ENCODE results near the gene RPP25.

DNA sequence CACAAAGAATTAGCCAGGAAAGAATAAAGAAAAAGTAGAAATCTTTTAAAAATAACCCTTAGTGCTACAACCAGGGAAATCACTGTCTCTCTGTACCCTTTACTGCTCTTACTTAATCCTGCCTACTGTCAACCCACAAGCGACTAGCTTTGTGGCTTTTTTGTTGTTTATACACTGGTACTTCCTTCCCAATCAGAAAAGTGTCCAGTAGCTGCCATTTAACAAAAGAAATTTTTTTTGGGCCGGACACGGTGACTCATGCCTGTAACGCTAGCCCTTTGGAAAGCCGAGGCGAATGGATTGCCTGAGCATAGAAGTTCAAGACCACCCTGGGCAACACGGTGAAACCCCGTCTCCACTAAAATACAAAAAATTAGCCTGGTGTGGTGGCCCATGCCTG, 36.1 kb downstream of the RPP25 start:
- TF ChIP-seq CTCF (IDR thresholded peaks at IDR 0.05) (no peak), USF2 (CRISPR knock-in tag; IDR thresholded peaks at IDR 0.05) (no peak), NFYB (CRISPR knock-in tag; conservative IDR thresholded peaks at IDR 0.05; ENCODE audit: low read depth) (no peak), ATF3 (CRISPR knock-in tag; conservative IDR thresholded peaks at IDR 0.05) (no peak), ZBTB21 (CRISPR knock-in tag; IDR thresholded peaks at IDR 0.05; ENCODE audit: borderline replicate concordance) (no peak), FOXP4 (CRISPR knock-in tag; IDR thresholded peaks at IDR 0.05) (no peak)
- TF ChIP-seq, protein P1, sequence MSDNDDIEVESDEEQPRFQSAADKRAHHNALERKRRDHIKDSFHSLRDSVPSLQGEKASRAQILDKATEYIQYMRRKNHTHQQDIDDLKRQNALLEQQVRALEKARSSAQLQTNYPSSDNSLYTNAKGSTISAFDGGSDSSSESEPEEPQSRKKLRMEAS (CRISPR knock-in tag; IDR thresholded peaks at IDR 0.05), result no peak
- TF ChIP-seq, protein P2, sequence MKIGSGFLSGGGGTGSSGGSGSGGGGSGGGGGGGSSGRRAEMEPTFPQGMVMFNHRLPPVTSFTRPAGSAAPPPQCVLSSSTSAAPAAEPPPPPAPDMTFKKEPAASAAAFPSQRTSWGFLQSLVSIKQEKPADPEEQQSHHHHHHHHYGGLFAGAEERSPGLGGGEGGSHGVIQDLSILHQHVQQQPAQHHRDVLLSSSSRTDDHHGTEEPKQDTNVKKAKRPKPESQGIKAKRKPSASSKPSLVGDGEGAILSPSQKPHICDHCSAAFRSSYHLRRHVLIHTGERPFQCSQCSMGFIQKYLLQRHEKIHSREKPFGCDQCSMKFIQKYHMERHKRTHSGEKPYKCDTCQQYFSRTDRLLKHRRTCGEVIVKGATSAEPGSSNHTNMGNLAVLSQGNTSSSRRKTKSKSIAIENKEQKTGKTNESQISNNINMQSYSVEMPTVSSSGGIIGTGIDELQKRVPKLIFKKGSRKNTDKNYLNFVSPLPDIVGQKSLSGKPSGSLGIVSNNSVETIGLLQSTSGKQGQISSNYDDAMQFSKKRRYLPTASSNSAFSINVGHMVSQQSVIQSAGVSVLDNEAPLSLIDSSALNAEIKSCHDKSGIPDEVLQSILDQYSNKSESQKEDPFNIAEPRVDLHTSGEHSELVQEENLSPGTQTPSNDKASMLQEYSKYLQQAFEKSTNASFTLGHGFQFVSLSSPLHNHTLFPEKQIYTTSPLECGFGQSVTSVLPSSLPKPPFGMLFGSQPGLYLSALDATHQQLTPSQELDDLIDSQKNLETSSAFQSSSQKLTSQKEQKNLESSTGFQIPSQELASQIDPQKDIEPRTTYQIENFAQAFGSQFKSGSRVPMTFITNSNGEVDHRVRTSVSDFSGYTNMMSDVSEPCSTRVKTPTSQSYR (CRISPR knock-in tag; IDR thresholded peaks at IDR 0.05), result no peak

Measured in WTC11 (cell line).